ENCODE measurements around the gene CLEC1B.
"Not testable (repeated sequence)": the region's sequence is repeated elsewhere in the genome, so short reads cannot be mapped to it uniquely, and the experiment has no call there.

Gene CLEC1B

DNA sequence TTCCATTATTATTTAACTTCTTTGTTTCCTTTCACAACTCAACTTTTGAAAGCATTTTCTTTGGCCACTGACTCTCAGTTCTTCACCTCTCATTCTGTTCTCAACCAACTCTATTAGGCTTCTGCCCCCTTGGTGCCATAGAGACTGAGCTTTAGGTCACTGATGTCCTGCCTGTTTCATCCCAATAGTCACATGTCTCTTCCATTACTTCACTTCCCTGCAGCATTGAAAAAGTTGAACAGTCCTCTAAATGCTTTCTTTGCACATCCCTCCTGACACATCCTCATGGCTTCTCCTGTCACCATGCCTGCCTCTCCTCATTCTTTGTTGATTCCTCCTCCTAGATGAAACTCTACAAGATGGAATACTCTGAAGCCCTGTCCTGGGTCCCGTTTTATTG is 25.0 kb downstream of the CLEC1B start:
- DNase-seq: no peak

DNA sequence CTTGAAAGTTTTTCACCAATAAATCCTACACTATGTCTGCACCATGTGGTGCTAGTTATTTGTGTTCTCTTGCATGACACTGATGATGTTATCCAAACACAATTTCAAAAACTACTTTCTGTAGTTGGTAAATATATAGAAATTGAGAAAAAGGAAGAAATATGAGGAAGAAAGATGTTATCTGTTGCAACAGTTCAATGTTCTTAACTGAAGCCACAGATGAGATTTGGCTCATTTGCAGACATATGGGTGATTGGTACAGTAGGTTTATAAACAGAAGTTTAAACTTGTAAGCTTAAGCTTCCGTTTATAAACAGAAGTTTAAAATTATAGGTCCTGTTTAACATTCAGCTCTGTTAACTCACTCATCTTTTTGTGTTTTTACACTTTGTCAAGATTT is 27.7 kb downstream of the CLEC1B start, which contains the start of gene CLEC12A:
Gene CLEC12A (plus strand): TSS at position 229 of the 400 bp plus-strand sequence. CDS start 188 bp downstream, outside the sequence.
- no peak for DNase-seq

DNA sequence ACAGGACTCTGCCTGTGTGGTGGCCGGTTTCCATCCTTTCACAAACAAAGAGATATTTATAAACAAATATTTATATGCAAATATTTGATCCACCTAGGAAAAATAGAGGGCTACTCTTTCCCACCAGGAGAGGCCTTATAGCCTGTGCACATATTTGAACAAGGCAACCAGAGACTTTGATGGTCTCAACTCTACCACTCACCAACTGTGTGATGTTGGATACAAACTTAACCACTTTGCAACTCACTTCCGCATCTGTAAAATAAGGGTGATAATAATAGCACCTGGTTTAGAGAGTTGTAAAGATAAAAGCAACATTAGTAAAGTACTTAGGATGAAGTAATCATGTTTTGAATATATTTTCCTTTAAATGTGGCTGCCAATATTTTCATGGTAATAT is 29.2 kb downstream of the CLEC1B start:
- DNase-seq: no peak

DNA sequence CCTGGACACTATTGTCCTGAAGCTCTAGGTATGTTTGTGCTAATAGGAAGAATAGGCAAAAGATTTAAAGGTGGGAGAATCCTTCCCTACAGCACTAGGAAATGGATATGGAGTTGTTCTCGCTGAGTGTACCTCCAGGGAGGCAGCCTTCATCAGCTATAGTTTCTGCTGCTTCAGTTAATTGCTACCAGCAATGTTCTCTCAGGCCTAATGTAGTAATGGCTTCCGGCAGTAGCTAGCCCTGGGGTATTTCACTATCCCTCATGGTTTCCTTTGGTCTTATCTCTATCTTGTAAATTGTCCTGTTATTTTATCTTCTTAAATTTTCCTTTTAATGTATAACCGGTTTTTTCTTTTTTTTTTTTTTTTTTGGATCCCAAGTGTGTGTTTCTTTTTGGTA is 37.0 kb downstream of the CLEC1B start:
- no peak for DNase-seq

DNA sequence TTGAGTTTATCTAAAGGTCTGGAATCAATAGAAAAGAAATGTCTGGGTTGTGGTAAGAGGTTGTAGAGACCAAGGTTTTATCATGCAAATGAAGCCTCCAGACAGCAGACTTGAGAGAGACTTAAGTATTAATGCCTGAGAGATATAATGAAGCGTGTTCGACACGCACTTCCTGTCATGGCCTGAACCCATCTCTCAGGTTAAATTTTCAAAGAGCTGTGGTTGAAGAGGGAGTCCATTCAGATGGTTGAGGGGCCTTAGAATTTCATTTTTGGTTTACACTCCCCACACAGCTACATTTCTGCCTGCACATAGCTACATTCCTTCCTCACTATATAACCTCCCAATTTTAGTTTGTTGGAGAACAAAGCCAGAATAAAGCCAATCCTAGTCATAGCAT is 37.8 kb downstream of the CLEC1B start:
- DNase-seq: no peak

DNA sequence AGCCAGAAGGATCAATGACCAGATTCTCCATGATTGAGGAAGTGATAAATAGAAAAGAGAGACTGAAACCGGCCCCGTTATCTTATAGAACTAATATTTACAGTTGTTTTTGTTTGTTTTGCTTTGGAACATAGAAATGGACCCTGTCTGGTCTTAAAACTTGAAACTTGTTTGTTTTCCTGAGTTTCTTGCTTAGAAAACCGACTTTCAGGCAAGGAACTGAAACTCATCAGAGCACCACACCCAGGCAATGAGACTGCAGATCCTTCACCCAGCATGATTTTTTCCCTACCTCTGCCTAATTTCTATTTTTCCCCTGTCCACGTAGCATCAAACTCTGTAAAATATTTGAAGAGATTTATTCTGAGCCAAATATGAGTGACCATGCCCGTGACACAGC is 38.3 kb downstream of the CLEC1B start:
- DNase-seq: no peak

DNA sequence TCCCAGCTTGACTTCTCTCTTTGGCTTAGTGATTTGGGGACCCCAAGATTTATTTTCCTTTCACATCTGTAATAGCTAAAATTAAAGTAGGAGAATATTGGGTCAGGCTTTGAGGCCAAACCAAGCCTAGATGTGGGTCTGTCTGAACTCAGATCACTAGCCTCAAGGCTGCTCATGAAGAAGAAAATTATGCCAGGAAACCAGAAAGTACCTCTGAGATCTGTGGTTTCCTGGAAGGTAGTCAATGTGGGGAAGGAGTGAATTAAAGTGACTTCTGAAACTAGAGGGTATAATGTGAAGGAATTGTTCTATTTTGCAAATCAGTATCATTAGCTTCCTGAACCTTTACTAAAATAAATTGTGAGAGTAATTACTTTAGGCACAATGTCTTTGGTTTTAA is 41.1 kb downstream of the CLEC1B start:
- no peak for DNase-seq

DNA sequence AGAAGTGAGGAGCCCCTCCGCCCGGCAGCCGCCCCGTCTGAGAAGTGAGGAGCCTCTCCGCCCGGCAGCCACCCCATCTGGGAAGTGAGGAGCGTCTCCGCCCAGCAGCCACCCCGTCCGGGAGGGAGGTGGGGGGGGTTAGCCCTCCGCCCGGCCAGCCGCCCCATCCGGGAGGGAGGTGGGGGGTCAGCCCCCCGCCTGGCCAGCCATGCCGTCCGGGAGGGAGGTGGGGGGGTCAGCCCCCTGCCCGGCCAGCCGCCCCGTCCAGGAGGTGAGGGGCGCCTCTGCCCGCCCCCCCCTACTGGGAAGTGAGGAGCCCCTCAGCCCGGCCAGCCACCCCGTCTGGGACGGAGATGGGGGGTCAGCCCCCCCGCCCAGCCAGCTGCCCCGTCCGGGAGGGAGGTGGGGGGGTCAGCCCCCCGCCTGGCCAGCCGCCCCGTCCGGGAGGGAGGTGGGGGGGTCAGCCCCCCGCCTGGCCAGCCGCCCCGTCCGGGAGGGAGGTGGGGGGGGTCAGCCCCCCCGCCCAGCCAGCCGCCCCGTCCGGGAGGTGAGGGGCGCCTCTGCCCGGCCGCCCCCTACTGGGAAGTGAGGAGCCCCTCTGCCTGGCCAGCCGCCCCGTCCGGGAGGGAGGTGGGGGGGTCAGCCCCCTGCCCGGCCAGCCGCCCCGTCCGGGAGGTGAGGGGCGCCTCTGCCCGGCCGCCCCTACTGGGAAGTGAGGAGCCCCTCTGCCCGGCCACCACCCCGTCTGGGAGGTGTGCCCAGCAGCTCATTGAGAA is 45.8 kb downstream of the CLEC1B start:
- DNase-seq: not testable (repeated sequence)

DNA sequence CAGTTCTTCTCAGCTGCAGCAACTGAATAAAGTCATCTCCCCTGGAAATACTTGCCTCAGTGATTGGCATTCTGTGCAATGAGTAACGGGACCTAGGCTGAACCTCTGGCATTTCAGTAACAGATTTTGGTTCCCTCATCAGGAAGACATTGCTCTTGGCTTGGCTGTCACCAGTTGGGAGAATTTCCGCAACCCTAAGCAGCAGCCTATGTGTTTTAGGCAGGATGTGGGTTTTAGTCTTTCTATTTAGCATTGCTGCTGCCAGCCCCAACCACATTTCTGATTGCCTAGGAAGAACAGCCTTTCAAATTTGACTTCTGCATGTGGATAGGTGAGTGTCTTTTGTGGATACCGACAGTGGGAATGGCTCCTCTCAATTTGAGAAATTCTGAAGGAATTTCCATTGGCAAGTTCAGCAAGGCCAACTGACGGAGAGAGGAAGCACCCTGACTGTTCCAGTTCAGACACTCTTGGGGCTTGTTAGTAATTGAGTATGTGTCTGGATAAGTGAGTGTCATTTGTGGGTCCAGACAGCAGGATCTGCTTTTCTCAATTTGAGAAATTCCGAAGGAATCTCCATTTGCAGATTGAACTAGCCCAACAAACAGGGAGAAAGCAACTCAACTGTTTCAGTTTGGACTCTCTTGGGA is 47.8 kb downstream of the CLEC1B start:
- peak; percentile 50 for DNase-seq

DNA sequence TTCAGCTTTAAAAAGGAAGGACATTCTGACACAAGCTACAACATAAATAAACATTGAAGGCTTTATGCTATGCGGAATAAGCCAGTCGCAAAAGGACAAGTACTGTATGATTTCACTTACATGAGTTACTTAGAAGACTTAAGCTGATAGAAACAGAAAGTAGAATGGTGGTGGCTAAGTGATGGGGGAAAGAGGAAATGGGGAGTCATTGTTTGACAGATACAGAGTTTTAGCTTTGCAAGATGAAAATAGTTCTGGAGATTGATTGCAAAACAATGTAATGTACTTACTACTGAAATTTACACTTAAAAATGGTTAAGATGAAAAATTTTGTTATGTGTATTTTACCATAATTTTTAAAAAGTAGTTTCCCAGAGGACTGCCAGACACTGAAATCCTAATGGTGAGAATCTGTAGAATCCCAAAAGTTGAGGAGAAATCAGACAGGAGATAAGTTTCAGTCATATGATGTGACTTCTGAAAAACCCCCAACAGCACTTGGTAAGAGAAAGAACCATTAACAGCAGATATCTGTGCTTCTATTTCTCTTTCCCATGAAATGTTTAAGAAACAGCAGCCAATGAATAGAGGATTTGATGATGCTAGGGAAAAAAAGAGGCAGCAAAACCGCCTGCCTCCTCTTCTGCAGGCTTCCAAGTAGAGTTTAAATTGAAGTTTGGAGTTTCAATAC is 50.2 kb downstream of the CLEC1B start:
- peak; percentile 1 for DNase-seq

DNA sequence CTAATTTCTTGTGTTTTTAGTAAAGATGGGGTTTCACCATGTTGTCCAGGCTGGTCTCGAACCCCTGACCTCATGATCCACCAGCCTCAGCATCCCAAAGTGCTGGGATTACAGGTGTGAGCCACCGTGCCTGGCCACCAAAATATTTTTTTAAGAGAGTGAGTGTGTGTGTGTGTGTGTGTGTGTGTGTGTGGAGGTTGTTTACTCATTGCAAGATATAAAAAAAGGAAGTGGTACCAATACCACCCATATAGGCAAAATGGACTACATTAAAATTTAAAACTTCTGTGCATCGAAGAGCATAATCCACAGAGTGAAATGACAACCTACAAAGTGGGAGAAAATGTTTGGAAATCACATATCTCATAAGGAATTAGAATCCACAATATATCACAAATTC is 51.2 kb downstream of the CLEC1B start:
- DNase-seq: no peak

DNA sequence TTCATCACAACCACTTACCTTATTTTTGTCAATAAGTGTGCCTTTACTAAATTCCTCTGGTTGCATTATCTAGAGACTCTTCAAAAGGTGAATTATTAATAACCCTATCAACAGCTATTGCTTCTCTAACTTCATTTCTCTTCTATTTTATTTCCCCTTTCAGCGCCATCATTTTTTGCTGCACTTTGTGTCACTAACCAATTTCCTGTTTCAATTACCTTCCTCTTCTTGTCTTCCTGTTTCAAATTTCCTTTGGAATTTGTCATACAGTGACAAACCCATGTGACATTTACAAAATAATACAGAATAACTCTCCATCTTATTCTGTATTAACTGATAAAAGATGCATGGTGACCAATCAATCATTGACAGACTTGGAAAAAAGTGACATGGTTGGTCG is 54.5 kb downstream of the CLEC1B start:
- peak; percentile 3 for DNase-seq

DNA sequence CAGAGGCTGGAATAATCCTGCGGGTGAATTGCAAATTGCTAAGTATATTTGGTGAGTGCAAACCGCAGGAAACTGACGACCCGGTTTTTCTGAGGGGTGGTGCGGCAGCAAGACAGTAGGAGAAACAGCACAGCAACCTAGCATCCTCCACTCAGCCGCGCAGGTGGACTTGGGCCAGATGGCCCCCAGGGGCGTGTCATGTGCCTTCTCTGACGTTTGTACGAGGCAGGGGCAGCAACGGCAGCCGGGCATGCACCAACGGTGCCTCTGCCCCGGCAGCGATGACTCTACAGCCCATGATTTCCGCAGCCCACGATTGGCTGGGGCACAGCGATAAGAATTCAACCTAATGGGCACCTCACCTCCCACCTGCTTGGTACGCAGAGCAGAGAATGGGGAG is 55.7 kb downstream of the CLEC1B start:
- peak; percentile 59 for DNase-seq

Data from GDM1 (cell line).